ENCODE data around the gene TBCA.

DNA sequence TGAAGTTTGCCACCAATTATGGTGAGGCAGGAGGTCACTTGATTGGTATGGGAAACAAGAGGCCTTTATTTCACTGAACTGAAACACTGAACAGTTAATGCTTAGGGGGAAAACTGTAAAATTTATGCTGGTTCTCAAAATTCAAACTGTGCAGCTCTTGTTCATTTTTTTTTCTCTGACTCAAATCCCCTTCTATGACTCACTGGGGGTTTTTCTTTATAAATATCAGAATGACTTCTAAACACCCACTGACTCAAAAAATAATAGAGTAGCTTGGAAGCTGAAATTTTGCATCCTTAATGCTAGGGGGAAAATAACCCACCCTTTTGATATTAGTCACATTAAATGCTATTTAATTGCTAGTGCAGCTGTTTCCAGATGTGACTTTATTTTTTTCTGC lies 113.5 kb downstream of the TBCA start:
- TF ChIP-seq, protein P1, sequence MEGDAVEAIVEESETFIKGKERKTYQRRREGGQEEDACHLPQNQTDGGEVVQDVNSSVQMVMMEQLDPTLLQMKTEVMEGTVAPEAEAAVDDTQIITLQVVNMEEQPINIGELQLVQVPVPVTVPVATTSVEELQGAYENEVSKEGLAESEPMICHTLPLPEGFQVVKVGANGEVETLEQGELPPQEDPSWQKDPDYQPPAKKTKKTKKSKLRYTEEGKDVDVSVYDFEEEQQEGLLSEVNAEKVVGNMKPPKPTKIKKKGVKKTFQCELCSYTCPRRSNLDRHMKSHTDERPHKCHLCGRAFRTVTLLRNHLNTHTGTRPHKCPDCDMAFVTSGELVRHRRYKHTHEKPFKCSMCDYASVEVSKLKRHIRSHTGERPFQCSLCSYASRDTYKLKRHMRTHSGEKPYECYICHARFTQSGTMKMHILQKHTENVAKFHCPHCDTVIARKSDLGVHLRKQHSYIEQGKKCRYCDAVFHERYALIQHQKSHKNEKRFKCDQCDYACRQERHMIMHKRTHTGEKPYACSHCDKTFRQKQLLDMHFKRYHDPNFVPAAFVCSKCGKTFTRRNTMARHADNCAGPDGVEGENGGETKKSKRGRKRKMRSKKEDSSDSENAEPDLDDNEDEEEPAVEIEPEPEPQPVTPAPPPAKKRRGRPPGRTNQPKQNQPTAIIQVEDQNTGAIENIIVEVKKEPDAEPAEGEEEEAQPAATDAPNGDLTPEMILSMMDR (conservative IDR thresholded peaks at IDR 0.05; ENCODE audit: low read length) = no peak
- no peak for TF ChIP-seq EZH2phosphoT487 (IDR thresholded peaks at IDR 0.05; ENCODE audit: borderline replicate concordance, low read depth, low read length)
